HUES48 (cell line): Measurements from ENCODE around the gene ACTL8.

Experiments
- H3K27ac ChIP-seq: one replicate; pipeline ENCODE4 v1.7.0; 2013; ENCODE audit warnings: low read depth, low read length, inconsistent platforms
- H3K27me3 ChIP-seq: 2 replicates; pipeline ENCODE4 v1.6.1; 2013; ENCODE audit warnings: mild to moderate bottlenecking, low read length; ENCODE audit not compliant: control insufficient read depth, insufficient read depth
- H3K36me3 ChIP-seq: 2 replicates; pipeline ENCODE4 v1.6.1; 2013; ENCODE audit warnings: low read length; ENCODE audit not compliant: control insufficient read depth, insufficient read depth
- H3K4me1 ChIP-seq: 2 replicates; pipeline ENCODE4 v1.6.1; 2013; ENCODE audit warnings: mild to moderate bottlenecking, low read length; ENCODE audit not compliant: control insufficient read depth, insufficient read depth
- H3K4me3 ChIP-seq: 2 replicates; pipeline ENCODE4 v1.5.1; 2013; ENCODE audit warnings: mild to moderate bottlenecking, low read depth, low read length
- H3K9ac ChIP-seq: 2 replicates; pipeline ENCODE4 v1.6.1; 2013; ENCODE audit warnings: mild to moderate bottlenecking, low read depth, low read length, moderate library complexity
- H3K9me3 ChIP-seq: 2 replicates; pipeline ENCODE4 v1.6.1; 2013; ENCODE audit warnings: low read length; ENCODE audit not compliant: control insufficient read depth, insufficient read depth

ACTL8 gene, protein sequence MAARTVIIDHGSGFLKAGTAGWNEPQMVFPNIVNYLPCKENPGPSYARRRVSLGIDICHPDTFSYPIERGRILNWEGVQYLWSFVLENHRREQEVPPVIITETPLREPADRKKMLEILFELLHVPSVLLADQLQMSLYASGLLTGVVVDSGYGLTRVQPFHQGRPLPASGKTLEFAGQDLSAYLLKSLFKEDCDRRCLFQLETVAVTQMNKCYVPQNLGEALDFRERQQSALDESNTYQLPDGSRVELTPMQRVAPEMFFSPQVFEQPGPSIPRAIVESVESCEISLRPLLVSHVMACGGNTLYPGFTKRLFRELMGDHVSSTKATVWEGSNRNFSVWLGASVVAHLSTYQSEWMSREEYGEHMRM

DNA sequence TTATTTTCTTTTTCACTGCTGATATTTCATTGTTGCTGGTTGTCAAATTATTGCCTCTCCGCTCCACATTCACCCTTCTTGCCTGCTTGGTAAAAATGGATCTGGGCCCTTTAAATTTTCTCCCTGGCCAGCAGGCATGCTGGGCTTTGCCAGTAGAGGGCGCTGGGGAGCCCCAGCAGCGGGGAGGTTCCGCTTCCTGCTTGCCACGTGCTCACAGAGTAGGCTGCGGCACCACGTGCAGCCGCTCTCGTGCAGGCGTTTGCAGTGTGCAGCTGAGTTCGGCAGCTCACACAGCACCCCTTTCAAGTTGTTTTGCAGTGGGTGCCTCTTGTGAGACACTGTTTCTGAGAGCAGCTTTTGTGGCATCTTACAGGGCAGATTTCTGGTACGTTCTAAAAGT lies at the start of gene ACTL8:
Gene ACTL8, plus strand, starts transcription at position 214 of the 400 bp plus-strand sequence. CDS start 67,676 bp downstream, outside the sequence.
- Histone ChIP-seq H3K36me3 (no peaks in the 10 kb centered on the region), H3K9ac (no peak within 1 kb of the TSS), H3K9me3 (peaks cover 39% of the 10 kb centered on the region), H3K27ac (no peak within 1 kb of the TSS), H3K27me3 (no peaks in the 10 kb centered on the region), H3K4me3 (no peak within 1 kb of the TSS), H3K4me1 (no peaks in the 10 kb centered on the region)

DNA sequence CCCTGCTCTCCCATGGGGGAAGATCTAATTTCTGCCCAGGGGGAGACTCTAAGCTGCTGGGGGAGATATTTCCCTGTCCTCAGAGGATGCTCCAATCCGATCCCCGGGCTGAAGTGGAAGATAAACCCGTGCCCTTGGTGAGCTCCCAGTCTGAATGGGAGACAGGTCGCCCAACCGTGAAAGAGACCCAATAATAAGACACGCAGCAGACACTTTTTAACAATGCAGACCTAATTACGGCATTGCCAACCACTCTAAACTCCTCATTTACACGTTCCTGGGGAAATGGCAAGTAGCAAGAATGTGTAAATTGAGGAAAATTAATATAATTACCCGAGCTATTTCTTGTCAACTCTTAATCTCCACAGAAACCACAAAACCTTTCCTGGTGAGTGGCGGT lies 48.7 kb upstream of the ACTL8 start:
- H3K4me3 ChIP-seq: no peak overlapping the region
- no peaks in the 10 kb centered on the region for H3K4me1 ChIP-seq
- no peak overlapping the region for H3K27ac ChIP-seq
- no peaks in the 10 kb centered on the region for H3K36me3 ChIP-seq
- H3K27me3 ChIP-seq: no peaks in the 10 kb centered on the region
- H3K9ac ChIP-seq: no peak overlapping the region
- H3K9me3 ChIP-seq: peaks cover 19% of the 10 kb centered on the region

DNA sequence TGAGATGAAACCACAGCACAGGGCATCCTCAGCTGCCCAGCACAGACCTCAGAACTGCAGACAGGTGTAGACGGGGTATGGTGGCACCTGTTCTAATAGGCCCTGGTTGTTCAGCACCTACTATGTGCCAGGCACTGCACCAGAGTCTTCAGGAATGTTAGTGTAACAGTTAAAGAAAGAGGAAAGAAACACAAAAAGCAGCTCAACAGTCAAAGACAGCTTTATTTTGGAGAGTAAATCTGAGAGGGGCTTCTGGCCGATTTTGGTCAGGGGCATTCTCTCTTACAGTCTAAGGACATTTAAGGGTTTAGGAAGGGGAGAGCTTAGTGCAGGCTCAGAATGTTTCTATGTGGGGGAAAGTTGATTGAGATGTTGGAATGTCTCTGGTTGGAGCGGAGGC lies 45.2 kb upstream of the ACTL8 start:
- Histone ChIP-seq H3K36me3 (no peaks in the 10 kb centered on the region), H3K4me3 (no peak overlapping the region), H3K9me3 (peaks cover 20% of the 10 kb centered on the region), H3K4me1 (no peaks in the 10 kb centered on the region), H3K27ac (no peak overlapping the region), H3K27me3 (no peaks in the 10 kb centered on the region), H3K9ac (no peak overlapping the region)

DNA sequence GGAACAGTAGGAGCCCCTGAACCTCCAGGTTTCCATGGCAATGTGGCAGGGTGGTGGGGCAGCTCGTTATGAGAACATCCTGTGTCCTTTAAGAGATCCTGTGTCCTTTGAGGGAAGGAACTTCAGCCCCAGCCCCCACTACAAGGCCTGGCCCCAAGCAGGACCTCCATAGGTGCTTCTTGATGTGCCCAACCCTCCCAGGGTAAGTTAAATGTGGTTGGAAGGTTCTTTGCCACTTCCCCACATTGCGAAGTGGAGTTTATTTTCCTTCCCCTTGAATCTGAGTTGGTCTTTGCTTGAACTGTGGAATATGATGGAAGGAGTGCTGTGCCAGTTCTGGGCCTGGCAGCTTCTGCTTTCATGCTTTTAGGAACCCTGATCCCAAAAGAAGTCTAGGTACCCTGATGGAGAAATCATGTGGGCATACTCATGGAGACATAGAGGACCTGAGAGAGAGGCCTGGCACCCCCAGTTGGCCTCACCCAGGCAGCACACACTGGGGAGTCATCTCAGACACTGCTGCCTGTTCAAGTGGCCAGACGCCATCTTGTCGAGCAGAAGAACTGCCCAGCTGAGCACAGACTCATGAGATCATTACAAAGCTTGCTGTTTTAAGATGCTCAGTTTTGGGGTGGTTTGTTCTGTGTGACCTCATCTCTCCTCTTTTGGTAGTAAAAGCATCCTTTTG lies 44.1 kb upstream of the ACTL8 start:
- no peaks in the 10 kb centered on the region for H3K27me3 ChIP-seq
- H3K9me3 ChIP-seq: peaks cover 20% of the 10 kb centered on the region
- H3K27ac ChIP-seq: no peak overlapping the region
- H3K36me3 ChIP-seq: no peaks in the 10 kb centered on the region
- H3K9ac ChIP-seq: no peak overlapping the region
- H3K4me3 ChIP-seq: no peak overlapping the region
- H3K4me1 ChIP-seq: no peaks in the 10 kb centered on the region

DNA sequence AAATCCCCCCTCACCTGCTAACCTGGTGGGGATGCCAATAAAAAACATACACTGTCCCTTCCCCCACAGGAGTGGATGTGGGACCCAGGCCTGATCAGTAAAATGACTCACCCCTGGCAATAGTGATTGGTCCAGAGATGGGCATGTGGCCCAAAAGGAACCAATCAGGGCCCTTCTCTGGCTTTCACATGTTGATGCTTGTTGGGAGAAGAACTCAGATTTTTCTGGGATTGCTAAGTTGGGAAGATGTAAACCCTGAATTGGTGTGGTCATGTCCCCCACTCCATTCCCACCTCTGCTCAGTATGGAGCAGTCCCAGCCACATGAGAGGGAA lies 43.6 kb upstream of the ACTL8 start:
- no peaks in the 10 kb centered on the region for H3K4me1 ChIP-seq
- no peak overlapping the region for H3K9ac ChIP-seq
- H3K4me3 ChIP-seq: no peak overlapping the region
- H3K27me3 ChIP-seq: no peaks in the 10 kb centered on the region
- H3K9me3 ChIP-seq: peaks cover 20% of the 10 kb centered on the region
- H3K36me3 ChIP-seq: no peaks in the 10 kb centered on the region
- H3K27ac ChIP-seq: no peak overlapping the region

DNA sequence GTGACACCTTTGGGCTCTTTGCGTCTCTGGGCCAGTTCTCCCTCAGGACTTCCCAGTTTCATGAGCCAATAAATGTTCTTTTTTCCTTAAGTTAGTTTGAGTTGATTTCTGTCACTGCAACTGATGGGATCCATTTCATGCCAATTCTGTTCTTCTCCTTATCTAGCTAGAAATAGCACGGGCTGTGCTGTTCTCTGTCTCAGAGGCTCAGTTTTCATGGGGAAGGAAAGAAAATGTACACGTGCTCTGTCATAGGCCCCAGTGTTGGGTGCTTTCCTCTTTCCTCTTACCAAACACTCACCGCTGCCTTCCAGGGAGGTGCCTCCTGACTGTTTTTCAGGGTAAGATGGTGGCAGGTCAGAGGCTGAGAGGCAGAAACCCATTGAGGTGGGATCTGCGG lies 43.2 kb upstream of the ACTL8 start:
- no peak overlapping the region for H3K9ac ChIP-seq
- no peaks in the 10 kb centered on the region for H3K4me1 ChIP-seq
- H3K36me3 ChIP-seq: no peaks in the 10 kb centered on the region
- H3K9me3 ChIP-seq: peaks cover 20% of the 10 kb centered on the region
- no peak overlapping the region for H3K4me3 ChIP-seq
- H3K27ac ChIP-seq: no peak overlapping the region
- no peaks in the 10 kb centered on the region for H3K27me3 ChIP-seq

DNA sequence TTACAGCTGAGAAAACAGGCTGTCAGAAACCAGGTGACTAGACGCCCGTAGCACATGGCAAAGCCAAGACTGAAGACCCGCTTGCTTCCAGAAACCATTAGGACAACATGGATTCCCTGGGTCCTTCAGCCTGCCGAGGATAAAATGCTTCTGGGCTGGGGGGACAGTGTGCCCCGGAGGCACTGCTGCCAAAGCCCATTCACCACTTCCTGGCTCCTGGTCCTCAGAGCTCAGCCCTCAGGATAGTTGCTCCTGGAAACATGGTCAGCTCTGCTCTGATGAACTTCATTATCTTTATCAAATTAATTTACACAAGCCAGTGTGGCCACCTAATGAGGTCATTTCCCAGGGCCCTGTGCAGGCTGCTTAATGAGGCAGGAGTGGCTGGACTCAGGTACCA lies 41.1 kb upstream of the ACTL8 start:
- H3K9ac ChIP-seq: no peak overlapping the region
- H3K4me1 ChIP-seq: no peaks in the 10 kb centered on the region
- H3K36me3 ChIP-seq: no peaks in the 10 kb centered on the region
- H3K4me3 ChIP-seq: no peak overlapping the region
- H3K9me3 ChIP-seq: peaks cover 20% of the 10 kb centered on the region
- H3K27ac ChIP-seq: no peak overlapping the region
- H3K27me3 ChIP-seq: no peaks in the 10 kb centered on the region

DNA sequence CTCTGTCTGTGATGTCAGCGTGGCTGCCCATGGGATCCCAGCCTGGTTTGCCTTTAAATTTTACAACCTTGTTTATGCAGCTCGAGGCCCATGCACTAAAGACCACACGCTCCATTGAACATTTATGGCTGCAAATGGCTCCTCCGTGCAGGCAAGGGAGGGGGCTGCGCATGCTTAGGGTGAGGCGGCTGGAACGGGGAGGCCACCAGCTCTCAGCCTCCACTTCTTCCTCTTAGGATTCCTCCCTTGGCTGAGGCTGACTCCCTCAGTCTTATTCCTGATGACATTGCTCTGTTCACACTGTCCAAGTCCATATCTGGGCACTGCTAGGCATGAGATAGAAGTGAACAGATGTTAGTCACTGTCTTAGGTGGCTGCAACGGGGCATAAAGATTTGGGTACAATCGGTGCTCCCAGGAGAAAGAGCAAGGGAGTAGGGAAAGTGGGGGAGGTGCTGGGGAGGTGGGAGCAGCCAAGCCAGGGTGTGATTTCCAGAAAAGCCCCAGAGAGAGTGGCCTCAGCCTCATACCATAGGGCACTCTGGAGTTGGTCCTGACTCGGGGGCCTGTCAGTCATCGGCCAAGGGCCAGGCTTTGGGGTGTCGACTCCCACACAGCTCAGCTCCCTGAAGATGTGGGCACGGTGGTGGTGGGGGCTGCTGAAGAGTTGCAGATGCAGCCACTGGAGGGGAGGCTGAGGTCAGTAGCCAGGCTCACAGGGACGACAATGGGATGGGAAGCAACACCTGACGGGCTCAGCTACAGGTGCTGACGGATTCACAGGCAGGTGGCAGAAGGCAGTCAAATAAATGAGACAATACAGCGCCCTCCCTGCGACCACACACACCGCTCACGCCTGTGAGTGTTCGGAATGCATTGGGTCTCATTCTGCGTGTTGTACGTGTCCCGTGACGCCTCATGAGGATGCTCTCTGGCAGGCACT lies 37.3 kb upstream of the ACTL8 start:
- no peak overlapping the region for H3K9ac ChIP-seq
- H3K27ac ChIP-seq: no peak overlapping the region
- H3K4me1 ChIP-seq: no peaks in the 10 kb centered on the region
- H3K9me3 ChIP-seq: no peaks in the 10 kb centered on the region
- H3K27me3 ChIP-seq: no peaks in the 10 kb centered on the region
- H3K4me3 ChIP-seq: no peak overlapping the region
- no peaks in the 10 kb centered on the region for H3K36me3 ChIP-seq

DNA sequence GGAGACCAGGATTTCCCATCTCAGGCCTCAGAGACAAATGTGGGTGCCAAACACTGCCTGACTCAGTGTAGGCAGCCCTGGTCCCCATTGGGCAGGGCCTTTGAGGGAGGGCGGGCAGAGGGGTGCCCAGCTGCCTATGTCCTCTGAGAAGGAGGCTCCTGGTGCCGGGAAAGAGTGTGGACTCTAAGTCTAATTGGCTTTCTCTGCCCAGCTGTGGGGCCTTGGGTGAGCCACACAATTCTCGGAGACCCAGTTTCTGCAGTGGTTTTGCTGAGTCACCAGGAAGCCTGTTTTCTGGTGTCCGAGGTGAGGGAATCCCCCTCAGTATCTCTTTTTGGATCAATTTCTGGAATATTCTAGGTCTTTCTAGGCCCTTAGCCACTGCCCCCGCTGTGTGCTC lies 35.3 kb upstream of the ACTL8 start:
- H3K9me3 ChIP-seq: no peaks in the 10 kb centered on the region
- H3K36me3 ChIP-seq: no peaks in the 10 kb centered on the region
- no peak overlapping the region for H3K4me3 ChIP-seq
- H3K27ac ChIP-seq: no peak overlapping the region
- H3K27me3 ChIP-seq: no peaks in the 10 kb centered on the region
- no peaks in the 10 kb centered on the region for H3K4me1 ChIP-seq
- no peak overlapping the region for H3K9ac ChIP-seq

DNA sequence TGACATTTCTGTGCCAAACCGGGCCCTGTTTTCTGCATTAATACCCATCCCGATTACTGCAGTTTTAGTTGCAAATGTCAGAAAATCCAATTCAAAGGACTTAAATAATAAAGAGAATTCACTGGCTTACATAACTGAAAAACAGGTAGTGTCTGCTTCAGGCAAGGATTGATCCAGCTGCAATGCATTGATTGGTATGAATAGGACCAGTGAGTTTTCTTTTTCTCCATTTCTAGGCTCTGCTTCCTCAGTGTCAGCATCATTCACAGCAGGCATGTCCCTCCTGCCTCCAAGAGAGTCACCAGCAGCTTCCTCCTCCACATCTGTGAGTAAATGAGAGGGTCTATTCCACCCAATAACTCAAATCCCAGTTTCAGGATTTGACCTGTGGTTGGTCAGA lies 33.7 kb upstream of the ACTL8 start:
- no peaks in the 10 kb centered on the region for H3K4me1 ChIP-seq
- H3K9me3 ChIP-seq: no peaks in the 10 kb centered on the region
- no peak overlapping the region for H3K27ac ChIP-seq
- H3K9ac ChIP-seq: no peak overlapping the region
- no peak overlapping the region for H3K4me3 ChIP-seq
- H3K36me3 ChIP-seq: no peaks in the 10 kb centered on the region
- no peaks in the 10 kb centered on the region for H3K27me3 ChIP-seq

DNA sequence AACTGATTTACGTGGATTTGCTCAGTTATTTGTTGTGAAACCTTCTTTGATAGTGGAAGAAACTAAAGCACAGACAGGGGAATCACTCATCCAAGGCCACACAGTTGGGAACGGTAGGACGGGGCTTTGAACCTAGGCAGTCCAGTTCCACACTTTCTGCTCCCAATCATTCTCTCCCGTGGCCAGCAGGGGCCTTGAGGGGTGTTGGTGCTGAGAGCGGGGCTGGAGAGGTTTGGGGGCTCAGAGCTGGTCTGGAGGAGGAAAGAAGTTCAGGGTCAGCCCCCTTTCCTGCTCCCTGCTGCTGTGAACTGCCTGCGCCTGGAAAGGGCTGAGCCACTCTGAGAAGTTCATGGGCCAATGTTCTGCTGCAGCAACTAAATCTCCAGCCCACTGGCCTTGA lies 31.4 kb upstream of the ACTL8 start:
- Histone ChIP-seq H3K9ac (no peak overlapping the region), H3K27me3 (no peaks in the 10 kb centered on the region), H3K36me3 (no peaks in the 10 kb centered on the region), H3K9me3 (no peaks in the 10 kb centered on the region), H3K4me3 (no peak overlapping the region), H3K4me1 (no peaks in the 10 kb centered on the region), H3K27ac (no peak overlapping the region)
